ENCODE measurements around the gene MYO1A.

MYO1A gene

DNA sequence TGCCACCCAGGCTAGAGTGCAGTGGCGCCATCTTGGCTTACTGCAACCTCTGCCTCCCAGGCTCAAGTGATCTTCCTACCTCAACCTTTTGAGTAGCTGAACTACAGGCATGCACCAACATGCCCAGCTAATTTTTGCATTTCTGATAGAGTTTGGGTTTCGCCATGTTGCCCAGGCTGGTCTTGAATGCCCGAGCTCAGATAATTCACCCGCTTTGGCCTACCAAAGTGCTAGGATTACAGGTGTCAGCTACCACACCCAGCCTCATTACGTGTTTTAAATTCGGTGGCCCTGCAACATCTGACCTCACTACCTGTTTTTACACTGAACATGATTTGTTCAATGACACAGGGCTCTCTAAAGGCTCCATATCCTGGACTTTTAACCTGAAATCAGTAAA, 69.7 kb downstream of the MYO1A start:
- TF ChIP-seq, protein P1, sequence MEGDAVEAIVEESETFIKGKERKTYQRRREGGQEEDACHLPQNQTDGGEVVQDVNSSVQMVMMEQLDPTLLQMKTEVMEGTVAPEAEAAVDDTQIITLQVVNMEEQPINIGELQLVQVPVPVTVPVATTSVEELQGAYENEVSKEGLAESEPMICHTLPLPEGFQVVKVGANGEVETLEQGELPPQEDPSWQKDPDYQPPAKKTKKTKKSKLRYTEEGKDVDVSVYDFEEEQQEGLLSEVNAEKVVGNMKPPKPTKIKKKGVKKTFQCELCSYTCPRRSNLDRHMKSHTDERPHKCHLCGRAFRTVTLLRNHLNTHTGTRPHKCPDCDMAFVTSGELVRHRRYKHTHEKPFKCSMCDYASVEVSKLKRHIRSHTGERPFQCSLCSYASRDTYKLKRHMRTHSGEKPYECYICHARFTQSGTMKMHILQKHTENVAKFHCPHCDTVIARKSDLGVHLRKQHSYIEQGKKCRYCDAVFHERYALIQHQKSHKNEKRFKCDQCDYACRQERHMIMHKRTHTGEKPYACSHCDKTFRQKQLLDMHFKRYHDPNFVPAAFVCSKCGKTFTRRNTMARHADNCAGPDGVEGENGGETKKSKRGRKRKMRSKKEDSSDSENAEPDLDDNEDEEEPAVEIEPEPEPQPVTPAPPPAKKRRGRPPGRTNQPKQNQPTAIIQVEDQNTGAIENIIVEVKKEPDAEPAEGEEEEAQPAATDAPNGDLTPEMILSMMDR (IDR thresholded peaks at IDR 0.05; ENCODE audit: low read depth, low read length) = no peak
- Histone ChIP-seq H3K4me1 (no peaks in the 10 kb centered on the region), H3K9me3 (no peaks in the 10 kb centered on the region), H3K36me3 (no peaks in the 10 kb centered on the region), H3K4me3 (ENCODE audit: low read depth, low read length) (no peak overlapping the region), H3K27me3 (no peaks in the 10 kb centered on the region)
- no peak for DNase-seq

DNA sequence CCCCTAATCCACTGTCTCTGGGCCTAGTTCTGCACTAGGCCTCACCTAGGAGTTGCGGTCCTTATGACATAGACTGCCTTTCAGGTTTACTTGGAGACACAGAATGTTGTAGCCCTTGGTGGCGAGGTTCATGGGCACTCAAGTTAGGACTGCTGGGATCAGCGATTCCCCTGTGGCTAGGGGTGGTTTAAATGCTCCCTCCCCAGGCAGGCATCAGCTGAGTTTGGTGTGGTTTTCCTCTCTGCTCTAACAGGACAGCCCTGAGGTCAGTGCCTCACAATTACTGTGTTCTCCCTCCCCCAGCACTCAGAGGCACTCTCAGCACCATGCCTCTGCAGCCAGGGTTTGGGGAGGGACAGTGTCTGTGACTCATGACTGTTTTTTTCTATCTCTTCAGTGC, 70.3 kb downstream of the MYO1A start:
- Histone ChIP-seq H3K36me3 (no peaks in the 10 kb centered on the region), H3K4me1 (no peaks in the 10 kb centered on the region), H3K27me3 (no peaks in the 10 kb centered on the region), H3K4me3 (ENCODE audit: low read depth, low read length) (no peak overlapping the region), H3K9me3 (no peaks in the 10 kb centered on the region)
- TF ChIP-seq, protein P1 (IDR thresholded peaks at IDR 0.05; ENCODE audit: low read depth, low read length) = no peak
- DNase-seq = no peak
